Epithelial cell of prostate (primary cell): ENCODE results near the gene ABCA7.

Experiments used
- DNase-seq: peaks from one replicate; pipeline ENCODE4 v3.0.0-alpha.2; 2011; ENCODE audit warnings: low read depth, low spot score
- H3K27ac ChIP-seq: fragments of 450-650 bp; 2 replicates; pipeline ENCODE4 v1.5.1; 2017; ENCODE audit warnings: mild to moderate bottlenecking

Gene ABCA7

DNA sequence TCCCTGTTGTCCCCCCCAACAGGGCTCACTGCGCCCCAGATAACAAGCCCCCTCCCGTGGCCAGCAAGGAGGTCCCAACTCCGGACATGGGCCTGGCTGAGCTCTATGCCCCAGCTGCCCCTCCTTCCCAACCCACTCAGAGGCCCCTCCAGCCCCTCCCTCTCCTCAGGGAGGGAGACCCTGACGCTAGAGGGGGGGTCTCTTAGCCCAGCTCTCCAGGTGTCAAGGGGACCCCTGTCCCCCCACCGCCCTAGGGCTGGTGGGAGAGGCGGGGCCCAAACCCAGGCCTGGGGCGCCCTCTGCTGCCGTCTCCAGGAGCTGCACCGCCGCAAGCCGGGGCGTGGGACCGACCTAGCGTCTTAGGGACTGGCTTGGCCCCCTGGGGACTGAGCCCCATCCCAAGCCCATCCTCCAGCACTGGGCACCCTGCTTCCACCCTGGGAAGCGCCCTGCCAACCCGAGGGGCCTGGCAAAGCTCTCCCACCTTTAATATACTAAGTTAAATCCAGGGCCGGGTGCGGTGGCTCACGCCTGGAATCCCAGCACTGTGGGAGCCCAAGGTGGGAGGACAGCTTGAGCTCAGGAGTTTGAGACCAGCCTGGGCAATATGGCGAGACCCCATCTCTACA, 38.3 kb upstream of the ABCA7 start:
- no peak overlapping the region for H3K27ac ChIP-seq
- DNase-seq, result no peak

GRCh38 chr19:1002600-1002999, 37.3 kb upstream of the ABCA7 start:
- H3K27ac ChIP-seq, result no peak overlapping the region
- no peak for DNase-seq

DNA sequence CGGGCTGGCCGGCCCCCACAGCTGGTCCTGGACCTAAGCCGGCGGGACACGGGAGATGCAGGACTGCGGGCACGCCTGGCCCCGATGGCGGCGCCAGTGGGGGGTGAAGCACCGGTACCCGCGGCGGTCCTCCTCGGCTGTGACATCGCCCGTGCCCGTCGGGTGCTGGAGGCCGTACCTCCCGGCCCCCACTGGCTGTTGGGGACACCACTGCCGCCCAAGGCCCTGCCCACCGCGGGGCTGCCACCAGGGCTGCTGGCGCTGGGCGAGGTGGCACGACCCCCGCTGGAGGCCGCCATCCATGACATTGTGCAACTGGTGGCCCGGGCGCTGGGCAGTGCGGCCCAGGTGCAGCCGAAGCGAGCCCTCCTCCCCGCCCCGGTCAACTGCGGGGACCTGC, 36.6 kb upstream of the ABCA7 start:
- DNase-seq, result no peak
- H3K27ac ChIP-seq, result no peak overlapping the region

DNA sequence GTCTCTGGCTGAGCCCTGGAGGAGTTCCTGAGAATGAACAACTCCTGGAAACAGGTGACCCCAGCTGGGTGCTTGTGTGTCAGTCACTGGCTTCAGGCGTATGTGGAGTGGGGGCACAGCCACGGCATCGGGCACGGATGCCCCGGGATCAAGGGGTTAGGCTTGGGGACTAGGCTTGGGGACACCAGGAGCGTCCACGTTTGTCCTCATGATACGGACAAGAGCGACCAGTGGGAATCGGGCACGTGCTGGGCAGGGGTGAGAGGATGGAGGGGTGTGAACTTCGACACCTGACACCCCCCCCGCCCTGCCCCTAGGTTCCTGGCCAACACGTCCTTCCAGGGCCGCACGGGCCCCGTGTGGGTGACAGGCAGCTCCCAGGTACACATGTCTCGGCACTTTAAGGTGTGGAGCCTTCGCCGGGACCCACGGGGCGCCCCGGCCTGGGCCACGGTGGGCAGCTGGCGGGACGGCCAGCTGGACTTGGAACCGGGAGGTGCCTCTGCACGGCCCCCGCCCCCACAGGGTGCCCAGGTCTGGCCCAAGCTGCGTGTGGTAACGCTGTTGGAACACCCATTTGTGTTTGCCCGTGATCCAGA, 35.6 kb upstream of the ABCA7 start:
- no peak overlapping the region for H3K27ac ChIP-seq
- no peak for DNase-seq

DNA sequence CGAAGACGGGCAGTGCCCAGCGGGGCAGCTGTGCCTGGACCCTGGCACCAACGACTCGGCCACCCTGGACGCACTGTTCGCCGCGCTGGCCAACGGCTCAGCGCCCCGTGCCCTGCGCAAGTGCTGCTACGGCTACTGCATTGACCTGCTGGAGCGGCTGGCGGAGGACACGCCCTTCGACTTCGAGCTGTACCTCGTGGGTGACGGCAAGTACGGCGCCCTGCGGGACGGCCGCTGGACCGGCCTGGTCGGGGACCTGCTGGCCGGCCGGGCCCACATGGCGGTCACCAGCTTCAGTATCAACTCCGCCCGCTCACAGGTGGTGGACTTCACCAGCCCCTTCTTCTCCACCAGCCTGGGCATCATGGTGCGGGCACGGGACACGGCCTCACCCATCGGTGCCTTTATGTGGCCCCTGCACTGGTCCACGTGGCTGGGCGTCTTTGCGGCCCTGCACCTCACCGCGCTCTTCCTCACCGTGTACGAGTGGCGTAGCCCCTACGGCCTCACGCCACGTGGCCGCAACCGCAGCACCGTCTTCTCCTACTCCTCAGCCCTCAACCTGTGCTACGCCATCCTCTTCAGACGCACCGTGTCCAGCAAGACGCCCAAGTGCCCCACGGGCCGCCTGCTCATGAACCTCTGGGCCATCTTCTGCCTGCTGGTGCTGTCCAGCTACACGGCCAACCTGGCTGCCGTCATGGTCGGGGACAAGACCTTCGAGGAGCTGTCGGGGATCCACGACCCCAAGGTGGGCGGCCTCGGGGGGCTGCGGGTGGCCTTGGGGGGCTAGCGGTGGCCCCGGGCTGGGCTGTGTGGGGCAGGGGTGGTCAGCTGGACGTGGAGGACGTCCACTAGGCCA, 34.9 kb upstream of the ABCA7 start:
- no peak for DNase-seq
- H3K27ac ChIP-seq, result no peak overlapping the region

GRCh38 chr19:1006711-1007398, 33.1 kb upstream of the ABCA7 start:
- no peak overlapping the region for H3K27ac ChIP-seq
- no peak for DNase-seq

GRCh38 chr19:1007399-1008251, 32.3 kb upstream of the ABCA7 start:
- DNase-seq, result no peak

GRCh38 chr19:1008268-1009040, 31.5 kb upstream of the ABCA7 start:
- H3K27ac ChIP-seq, result no peak overlapping the region
- DNase-seq, result no peak

More at GRCh38 chr19:1007399-1008251, 32.3 kb upstream of the ABCA7 start:
- no peak overlapping the region for H3K27ac ChIP-seq

DNA sequence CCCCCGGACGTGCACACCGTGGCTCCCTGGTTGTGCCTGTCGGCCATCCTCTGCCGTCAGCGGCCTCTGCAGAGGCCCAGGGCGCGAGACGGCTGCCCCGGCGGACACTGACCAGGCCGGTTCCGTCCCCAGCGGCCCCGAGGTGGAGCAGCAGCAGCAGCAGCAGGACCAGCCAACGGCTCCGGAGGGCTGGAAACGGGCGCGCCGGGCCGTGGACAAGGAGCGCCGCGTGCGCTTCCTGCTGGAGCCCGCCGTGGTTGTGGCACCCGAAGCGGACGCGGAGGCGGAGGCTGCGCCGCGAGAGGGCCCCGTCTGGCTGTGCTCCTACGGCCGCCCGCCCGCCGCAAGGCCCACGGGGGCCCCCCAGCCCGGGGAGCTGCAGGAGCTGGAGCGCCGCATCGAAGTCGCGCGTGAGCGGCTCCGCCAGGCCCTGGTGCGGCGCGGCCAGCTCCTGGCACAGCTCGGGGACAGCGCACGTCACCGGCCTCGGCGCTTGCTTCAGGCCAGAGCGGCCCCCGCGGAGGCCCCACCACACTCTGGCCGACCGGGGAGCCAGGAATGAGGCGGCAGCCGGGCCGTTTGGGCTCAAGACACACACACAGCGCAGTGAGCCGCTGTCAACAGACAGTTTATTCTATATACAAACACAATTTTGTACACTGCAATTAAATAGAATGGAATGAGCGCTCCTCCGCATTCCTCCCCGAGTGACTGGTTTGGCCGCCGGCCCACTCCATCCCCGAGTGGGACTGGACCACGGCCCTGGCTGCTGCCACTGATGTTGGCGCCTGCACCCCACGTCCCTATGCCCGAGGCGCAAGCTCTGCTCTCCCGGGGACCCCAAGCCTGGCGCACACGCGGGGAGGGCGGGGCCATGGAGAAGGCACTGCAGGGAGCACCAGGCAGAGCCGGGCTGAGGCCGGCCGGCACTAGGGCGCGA, 30.6 kb upstream of the ABCA7 start:
- DNase-seq, result no peak
- H3K27ac ChIP-seq, result no peak overlapping the region

- H3K27ac ChIP-seq, result no peak overlapping the region
Observed at GRCh38 chr19:1009981-1010538, 29.8 kb upstream of the ABCA7 start.

DNA sequence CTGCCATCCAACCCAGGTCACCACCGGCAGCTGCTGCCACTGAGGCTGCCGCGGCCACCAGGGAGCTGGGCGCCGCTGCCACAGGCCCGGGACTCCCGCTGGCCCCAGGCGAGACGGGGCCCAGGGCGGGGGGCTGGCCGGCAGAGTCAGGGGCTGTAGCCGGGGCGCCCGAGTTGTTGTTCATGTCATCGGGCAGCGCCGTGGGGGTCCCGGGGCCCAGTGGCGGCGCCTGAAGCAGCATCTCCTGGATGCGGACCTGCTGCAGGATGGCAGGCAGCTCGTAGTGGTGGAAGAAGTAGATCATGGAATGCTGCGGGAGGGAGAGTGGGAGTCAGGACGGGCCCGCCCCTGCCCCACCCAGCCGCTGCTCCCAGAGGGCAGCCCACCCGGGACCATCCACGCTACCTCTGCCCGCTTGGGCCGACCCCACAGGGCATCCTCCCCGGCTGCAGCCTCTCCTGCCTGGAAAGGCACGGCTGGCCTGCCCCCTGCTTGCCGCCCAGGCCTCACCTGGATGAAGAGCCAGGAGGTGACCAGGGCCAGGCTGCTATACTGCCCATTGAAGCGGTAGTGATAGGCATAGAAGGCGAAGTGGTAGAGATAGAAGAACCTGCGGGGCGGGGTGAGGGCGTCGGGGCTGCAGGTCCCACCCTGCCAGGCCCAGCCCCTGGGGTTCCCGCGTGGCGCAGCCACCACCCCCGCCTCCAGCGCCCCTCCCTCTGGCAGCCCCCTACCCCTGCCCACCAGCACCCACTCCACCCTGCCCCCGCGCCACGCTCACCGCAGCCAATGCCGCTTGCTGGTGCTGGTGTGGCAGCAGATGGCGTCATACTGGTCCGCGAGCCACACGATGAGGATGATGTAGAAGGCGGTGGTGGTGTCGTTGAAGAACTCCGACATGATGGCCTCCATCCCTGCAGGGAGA, 29.1 kb upstream of the ABCA7 start:
- no peak for DNase-seq
- no peak overlapping the region for H3K27ac ChIP-seq

More at GRCh38 chr19:1009981-1010538, 29.8 kb upstream of the ABCA7 start:
- DNase-seq, result no peak

DNA sequence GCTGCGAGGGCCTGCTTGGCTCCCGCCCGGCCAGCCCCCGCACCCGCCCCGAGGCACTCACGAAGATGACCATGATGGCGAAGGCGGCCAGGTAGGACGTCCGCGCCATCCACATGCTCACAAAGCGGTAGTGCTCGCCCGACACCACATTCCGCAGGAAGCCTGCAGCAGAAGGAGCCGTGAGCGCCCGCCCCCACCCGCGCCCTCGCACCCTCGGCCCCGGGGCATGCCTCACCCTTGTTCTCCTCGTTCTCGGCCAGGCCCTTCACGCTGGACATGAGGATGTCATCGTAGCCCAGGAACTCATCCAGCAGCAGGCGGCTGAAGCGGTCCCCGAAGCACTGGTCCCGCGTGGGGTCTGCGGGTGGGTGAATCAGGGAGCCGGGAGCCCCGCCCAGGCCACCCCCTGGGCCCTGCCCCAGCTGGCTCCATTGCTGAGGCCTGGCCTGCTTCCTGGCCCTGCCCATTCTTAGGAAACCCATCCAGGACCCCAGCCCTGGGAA, 28.0 kb upstream of the ABCA7 start:
- DNase-seq, result no peak

GRCh38 chr19:1012334-1012733, 27.6 kb upstream of the ABCA7 start:
- H3K27ac ChIP-seq, result no peak overlapping the region
- no peak for DNase-seq

More for the DNA sequence above, 28.0 kb upstream of the ABCA7 start:
- H3K27ac ChIP-seq, result no peak overlapping the region

- DNase-seq, result no peak
- H3K27ac ChIP-seq, result no peak overlapping the region
Observed at GRCh38 chr19:1013218-1013617, 26.7 kb upstream of the ABCA7 start.

DNA sequence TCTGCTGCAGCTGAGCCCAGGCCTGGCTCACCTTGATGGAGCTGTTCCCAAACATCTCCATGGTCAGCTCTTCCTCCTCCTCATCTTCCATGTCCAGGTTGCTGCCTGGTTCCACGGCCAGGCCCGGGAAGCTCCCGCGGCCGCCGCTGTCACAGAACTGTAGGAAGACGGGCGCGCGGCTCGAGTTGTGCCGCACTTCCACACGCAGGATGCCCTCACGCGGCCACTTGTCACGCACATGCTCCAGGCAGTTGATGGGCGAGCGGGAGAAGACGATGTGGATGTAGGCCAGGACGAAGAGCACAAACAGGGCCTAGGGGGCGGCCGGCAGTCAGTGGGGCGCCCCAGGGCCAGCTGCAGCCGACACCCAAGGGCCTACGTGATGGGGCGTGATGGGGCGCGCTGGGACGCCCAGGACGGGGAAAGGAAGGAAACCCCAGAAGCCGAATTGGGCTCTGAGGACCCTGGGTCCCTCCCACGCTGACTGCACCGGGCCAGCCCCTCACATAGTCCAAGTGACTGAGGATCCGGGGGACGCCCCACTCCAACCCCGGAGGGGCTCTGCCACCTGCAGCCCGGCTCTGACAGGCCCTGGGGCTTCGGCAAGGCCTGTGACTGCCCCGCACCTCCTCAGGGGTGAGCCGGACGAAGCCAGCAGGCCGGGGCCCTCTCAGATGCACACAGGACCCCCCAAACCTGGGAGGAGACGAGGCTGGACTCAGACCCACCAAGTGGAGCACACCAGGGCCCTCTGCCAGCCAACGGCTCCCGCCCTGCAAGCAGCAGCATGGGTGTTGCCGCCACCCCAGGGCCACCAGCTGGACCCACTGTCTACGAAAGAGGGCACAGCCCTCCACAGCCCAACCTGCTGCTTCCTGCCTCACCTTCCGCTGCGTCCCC, 25.5 kb upstream of the ABCA7 start:
- no peak for DNase-seq
- H3K27ac ChIP-seq, result no peak overlapping the region
